ENCODE measurements around the gene COPG2. TPM values are rescaled to one million over a fixed set of nuclear protein-coding genes. Genes with fewer than 3 reads are reported as not detected.

The COPG2 gene
- total and polyA plus RNA-seq, 2 of the 13 experiments (the other 11 are each of a cell fraction or from before 2014, with no cell fraction given): 14.1 to 17.7 TPM

DNA sequence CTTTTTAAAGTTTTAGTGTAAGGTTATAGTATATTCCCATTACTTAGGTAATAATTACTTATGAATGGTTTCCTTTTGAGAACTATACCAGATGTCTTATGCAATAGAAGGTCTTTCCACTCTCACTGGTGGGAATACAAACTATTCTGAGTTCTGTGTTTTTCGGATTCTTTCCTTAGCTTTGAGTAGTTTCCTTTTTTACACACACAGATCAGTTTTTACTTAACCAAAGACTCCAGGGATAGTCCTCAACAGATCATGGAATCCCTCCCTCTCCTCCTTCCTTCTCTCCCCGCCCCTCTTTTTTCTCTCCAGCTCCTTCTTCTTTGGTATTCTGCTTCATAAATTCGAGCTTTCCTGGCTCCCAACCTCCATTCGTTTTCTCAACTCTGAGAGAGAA lies 13.3 kb downstream of the COPG2 start:
- in situ Hi-C loops (cut with HindIII; ENCODE audit: extremely low pct_ligation_motif_present, low pct_unique_long_range_greater_than_20kb) (no loop called here), intact Hi-C loops (cut with micrococcal nuclease; ENCODE audit: unreplicated experiment) (no loop called here)
- Histone ChIP-seq H3K4me2 (ENCODE audit: low read depth, low read length) (no peak overlapping the region), H2AFZ (ENCODE audit: low read length) (no peak overlapping the region), H3K4me3 (replicated peaks in 1 of 3; ENCODE audit: insufficient read depth in 1 of 3, low read depth in 2 of 3, low read length in 3 of 3) (no peak overlapping the region), H3K9me3 (ENCODE audit: low read length) (no peaks in the 10 kb centered on the region), H3K27ac (ENCODE audit: extremely low read length, insufficient read depth, low read length) (no peak overlapping the region), H3K27me3 (ENCODE audit: control insufficient read depth in 1 of 2, insufficient read depth in 2 of 2, low read length in 2 of 2) (no peaks in the 10 kb centered on the region), H4K20me1 (ENCODE audit: insufficient read depth, low read length) (no peaks in the 10 kb centered on the region), H3K4me1 (ENCODE audit: insufficient read depth, low read length) (no peaks in the 10 kb centered on the region), H3K9ac (ENCODE audit: insufficient read depth, low read depth, low read length) (no peak overlapping the region), H3K36me3 (replicated peaks in 1 of 2; ENCODE audit: control insufficient read depth in 1 of 2, insufficient read depth in 2 of 2, low read length in 2 of 2) (peaks cover 0 to 5% of the 10 kb centered on the region in 2 experiments; a peak in 1 of 5 replicates), H3K79me2 (ENCODE audit: insufficient read depth, low read length) (no peaks in the 10 kb centered on the region)
- 90% methylated on average over 4 of the region's 4 CpGs for WGBS (ENCODE audit: low lambda C conversion rate)
- POLR2A ChIA-PET: no interaction called here
- FAIRE-seq: no peak
- ATAC-seq: no peak
- BruUV-seq (replicated peaks): no TSS peak
- TF ChIP-seq, protein P1, sequence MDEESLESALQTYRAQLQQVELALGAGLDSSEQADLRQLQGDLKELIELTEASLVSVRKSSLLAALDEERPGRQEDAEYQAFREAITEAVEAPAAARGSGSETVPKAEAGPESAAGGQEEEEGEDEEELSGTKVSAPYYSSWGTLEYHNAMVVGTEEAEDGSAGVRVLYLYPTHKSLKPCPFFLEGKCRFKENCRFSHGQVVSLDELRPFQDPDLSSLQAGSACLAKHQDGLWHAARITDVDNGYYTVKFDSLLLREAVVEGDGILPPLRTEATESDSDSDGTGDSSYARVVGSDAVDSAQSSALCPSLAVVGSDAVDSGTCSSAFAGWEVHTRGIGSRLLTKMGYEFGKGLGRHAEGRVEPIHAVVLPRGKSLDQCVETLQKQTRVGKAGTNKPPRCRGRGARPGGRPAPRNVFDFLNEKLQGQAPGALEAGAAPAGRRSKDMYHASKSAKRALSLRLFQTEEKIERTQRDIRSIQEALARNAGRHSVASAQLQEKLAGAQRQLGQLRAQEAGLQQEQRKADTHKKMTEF (CRISPR knock-in tag; IDR thresholded peaks at IDR 0.05): no peak
- no peak for TF ChIP-seq NCOA2 (CRISPR knock-in tag; IDR thresholded peaks at IDR 0.05)
- TF ChIP-seq NFE2L2 (IDR thresholded peaks at IDR 0.05; ENCODE audit: low read length): no peak
- TF ChIP-seq, protein P2, sequence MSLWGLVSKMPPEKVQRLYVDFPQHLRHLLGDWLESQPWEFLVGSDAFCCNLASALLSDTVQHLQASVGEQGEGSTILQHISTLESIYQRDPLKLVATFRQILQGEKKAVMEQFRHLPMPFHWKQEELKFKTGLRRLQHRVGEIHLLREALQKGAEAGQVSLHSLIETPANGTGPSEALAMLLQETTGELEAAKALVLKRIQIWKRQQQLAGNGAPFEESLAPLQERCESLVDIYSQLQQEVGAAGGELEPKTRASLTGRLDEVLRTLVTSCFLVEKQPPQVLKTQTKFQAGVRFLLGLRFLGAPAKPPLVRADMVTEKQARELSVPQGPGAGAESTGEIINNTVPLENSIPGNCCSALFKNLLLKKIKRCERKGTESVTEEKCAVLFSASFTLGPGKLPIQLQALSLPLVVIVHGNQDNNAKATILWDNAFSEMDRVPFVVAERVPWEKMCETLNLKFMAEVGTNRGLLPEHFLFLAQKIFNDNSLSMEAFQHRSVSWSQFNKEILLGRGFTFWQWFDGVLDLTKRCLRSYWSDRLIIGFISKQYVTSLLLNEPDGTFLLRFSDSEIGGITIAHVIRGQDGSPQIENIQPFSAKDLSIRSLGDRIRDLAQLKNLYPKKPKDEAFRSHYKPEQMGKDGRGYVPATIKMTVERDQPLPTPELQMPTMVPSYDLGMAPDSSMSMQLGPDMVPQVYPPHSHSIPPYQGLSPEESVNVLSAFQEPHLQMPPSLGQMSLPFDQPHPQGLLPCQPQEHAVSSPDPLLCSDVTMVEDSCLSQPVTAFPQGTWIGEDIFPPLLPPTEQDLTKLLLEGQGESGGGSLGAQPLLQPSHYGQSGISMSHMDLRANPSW (CRISPR knock-in tag; IDR thresholded peaks at IDR 0.05; ENCODE audit: borderline replicate concordance): no peak
- TF ChIP-seq ZNF44 (CRISPR knock-in tag; IDR thresholded peaks at IDR 0.05): no peak
- no peak for DNase-seq (ENCODE audit: low spot score)
- CTCF ChIA-PET (ENCODE audit: low intra/inter-chr PET ratio, low total read pairs): no interaction called here
